ENCODE data around the gene DNLZ.

The DNLZ gene

DNA sequence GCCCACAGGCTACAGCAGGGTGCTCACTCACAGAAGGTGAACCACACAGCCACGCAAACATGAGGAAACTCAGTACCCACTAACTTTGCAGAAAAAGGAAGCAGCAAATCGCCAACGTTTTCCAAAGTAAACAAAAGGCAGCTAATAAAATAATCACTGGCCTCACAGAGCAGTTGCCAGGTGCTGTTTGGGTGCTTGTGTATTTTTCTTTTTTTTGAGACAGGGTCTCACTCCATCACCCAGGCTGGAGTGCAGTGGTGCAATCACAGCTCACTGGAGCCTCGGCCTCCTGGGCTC lies 32.6 kb upstream of the DNLZ start:
- no peak overlapping the region for H3K27ac ChIP-seq (ENCODE audit: low read depth in 2 of 2, low read length in 2 of 2)

DNA sequence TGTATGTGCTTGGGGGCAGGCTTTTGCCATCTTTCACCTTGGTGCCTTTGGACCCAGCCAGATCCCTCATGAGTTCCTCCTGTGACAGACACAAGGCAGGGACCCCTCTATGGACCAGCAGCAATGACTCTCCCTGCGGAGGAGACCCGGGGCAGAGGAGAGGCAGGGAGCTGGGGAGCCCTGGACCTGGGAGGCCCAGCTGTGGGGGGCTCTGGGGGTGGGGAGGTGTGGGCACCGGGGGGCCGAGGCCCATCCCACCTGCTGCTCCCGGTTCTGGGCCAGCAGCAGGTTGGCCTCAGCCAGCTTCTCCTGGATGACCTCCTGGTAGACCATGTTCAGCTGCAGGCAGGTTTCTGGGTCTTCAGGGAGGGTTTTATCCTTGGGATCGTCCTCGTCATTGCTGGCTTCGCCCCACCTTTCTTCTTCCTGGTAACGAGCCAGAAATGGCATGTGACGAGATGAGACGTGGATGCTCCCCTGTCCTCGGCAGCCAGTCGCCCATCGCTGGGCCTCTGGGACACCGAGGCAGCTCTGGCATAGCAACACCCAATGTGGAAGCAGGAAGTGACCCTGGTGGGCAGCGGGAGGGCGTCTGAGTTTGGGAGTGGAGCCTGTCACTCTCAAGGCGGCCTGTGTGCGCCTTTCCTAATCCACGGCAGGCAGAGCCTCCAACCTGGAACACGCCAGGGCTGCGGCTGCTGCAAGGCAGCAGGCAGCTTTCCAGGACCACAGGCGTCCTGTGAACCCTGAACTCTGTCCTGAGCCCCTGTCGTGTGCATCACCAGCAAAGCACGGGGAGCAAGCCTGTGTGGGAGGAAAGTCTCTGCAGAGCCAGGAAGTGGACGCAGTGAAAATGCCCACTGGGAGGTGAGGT lies 32.0 kb upstream of the DNLZ start:
- Histone ChIP-seq H3K27ac (ENCODE audit: low read depth in 2 of 2, low read length in 2 of 2) (no peak overlapping the region), H3K36me3 (ENCODE audit: control insufficient read depth in 2 of 2, insufficient read depth in 2 of 2, low read length in 2 of 2) (peaks cover 32 to 49% of the 10 kb centered on the region in 2 donors), H3K27me3 (ENCODE audit: control insufficient read depth in 2 of 2, insufficient read depth in 2 of 2, low read length in 2 of 2) (no peaks in the 10 kb centered on the region), H3K4me1 (ENCODE audit: control insufficient read depth in 2 of 2, insufficient read depth in 2 of 2, low read length in 2 of 2) (peaks cover 18 to 22% of the 10 kb centered on the region in 2 donors), H3K4me3 (ENCODE audit: low read length in 2 of 2) (no peak overlapping the region), H3K9ac (ENCODE audit: low read depth in 1 of 2, low read length in 2 of 2) (no peak overlapping the region), H3K9me3 (ENCODE audit: control insufficient read depth in 2 of 2, low read length in 2 of 2) (no peaks in the 10 kb centered on the region)

More for the DNA sequence above, 32.6 kb upstream of the DNLZ start:
- Histone ChIP-seq H3K9me3 (ENCODE audit: control insufficient read depth in 2 of 2, low read length in 2 of 2) (no peaks in the 10 kb centered on the region), H3K27me3 (ENCODE audit: control insufficient read depth in 2 of 2, insufficient read depth in 2 of 2, low read length in 2 of 2) (no peaks in the 10 kb centered on the region), H3K9ac (ENCODE audit: low read depth in 1 of 2, low read length in 2 of 2) (no peak overlapping the region), H3K36me3 (ENCODE audit: control insufficient read depth in 2 of 2, insufficient read depth in 2 of 2, low read length in 2 of 2) (peaks cover 32 to 49% of the 10 kb centered on the region in 2 donors), H3K4me1 (ENCODE audit: control insufficient read depth in 2 of 2, insufficient read depth in 2 of 2, low read length in 2 of 2) (peaks cover 18 to 23% of the 10 kb centered on the region in 2 donors), H3K4me3 (ENCODE audit: low read length in 2 of 2) (no peak overlapping the region)

DNA sequence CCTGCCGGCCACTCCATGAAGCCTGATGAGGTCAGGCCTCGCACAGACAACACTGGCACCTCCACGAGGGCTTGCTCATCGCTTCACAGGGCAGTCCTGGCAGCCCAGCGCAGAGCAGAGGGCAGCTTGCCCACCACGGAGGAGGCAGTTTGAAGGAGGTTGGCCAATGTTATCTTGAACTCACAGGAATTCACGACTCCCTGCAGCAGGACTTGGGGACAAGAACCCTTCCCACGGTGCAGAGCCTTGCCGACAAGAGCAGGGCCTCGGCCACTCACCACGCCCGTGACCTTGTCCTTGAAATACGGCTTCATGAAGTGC lies 31.4 kb upstream of the DNLZ start:
- H3K4me1 ChIP-seq (ENCODE audit: control insufficient read depth in 2 of 2, insufficient read depth in 2 of 2, low read length in 2 of 2): peaks cover 14 to 18% of the 10 kb centered on the region in 2 donors
- H3K36me3 ChIP-seq (ENCODE audit: control insufficient read depth in 2 of 2, insufficient read depth in 2 of 2, low read length in 2 of 2): peaks cover 34 to 51% of the 10 kb centered on the region in 2 donors
- H3K9me3 ChIP-seq (ENCODE audit: control insufficient read depth in 2 of 2, low read length in 2 of 2): no peaks in the 10 kb centered on the region
- no peaks in the 10 kb centered on the region for H3K27me3 ChIP-seq (ENCODE audit: control insufficient read depth in 2 of 2, insufficient read depth in 2 of 2, low read length in 2 of 2)
- no peak overlapping the region for H3K9ac ChIP-seq (ENCODE audit: low read depth in 1 of 2, low read length in 2 of 2)
- H3K27ac ChIP-seq (ENCODE audit: low read depth in 2 of 2, low read length in 2 of 2): no peak overlapping the region
- H3K4me3 ChIP-seq (ENCODE audit: low read length in 2 of 2): no peak overlapping the region

DNA sequence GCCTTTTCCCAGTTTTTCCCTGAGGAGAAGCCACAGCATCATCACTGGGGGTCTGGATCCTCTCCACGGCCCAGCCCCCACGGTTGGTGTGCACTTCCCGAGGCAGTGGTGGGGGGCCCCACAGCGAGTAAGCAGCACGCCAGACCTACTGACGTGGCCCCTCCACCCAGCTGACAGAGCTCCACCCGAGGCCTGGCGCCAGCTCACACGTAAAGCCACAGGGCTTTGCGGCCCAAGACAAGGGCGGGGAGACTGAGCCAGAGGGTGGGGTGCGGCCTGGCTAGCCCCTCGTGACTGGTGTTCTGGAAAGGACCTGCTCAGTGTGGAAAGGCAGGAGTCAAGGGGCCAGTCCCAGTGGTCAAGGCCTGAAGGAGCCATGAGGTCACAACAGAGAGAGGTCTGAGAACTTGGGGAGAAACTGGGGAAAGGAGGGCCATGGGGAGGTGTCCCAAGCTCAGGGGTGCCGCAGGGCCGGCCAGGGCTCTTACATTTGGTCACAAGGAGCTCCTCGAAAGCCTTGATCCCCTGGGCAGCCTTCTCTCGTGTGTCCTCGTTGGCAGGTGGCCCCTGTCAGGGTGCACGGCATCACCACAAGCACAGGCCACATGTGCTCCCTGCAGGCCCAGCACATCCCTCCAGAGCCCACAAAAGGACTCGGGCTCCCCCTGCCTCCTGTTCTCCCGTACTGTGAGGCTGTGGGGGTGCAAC lies 30.9 kb upstream of the DNLZ start:
- no peak overlapping the region for H3K27ac ChIP-seq (ENCODE audit: low read depth in 2 of 2, low read length in 2 of 2)
- H3K27me3 ChIP-seq (ENCODE audit: control insufficient read depth in 2 of 2, insufficient read depth in 2 of 2, low read length in 2 of 2): no peaks in the 10 kb centered on the region
- peaks cover 35 to 53% of the 10 kb centered on the region in 2 donors for H3K36me3 ChIP-seq (ENCODE audit: control insufficient read depth in 2 of 2, insufficient read depth in 2 of 2, low read length in 2 of 2)

DNA sequence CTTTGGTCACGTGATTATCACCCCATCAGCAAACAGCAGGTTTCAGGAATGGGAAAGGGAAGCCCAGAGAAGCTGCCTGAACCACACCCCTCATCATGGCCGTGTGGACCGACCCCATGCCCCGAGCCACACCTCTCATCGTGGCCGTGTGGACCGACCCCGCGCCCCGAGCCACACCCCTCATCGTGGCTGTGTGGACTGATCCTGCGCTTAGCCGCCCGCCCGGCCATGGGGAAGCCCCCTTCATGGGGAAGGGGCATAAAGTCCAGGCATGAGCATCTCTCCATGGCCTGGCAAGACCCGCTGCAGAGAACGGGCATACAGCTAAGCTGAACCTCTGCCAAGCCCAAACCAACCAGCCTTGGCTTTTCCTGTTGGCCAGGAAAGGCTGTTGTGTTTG lies 30.0 kb upstream of the DNLZ start:
- peaks cover 41 to 57% of the 10 kb centered on the region in 2 donors for H3K36me3 ChIP-seq (ENCODE audit: control insufficient read depth in 2 of 2, insufficient read depth in 2 of 2, low read length in 2 of 2)
- H3K9me3 ChIP-seq (ENCODE audit: control insufficient read depth in 2 of 2, low read length in 2 of 2): no peaks in the 10 kb centered on the region
- H3K27me3 ChIP-seq (ENCODE audit: control insufficient read depth in 2 of 2, insufficient read depth in 2 of 2, low read length in 2 of 2): no peaks in the 10 kb centered on the region
- H3K4me1 ChIP-seq (ENCODE audit: control insufficient read depth in 2 of 2, insufficient read depth in 2 of 2, low read length in 2 of 2): peaks cover 6 to 7% of the 10 kb centered on the region in 2 donors
- no peak overlapping the region for H3K9ac ChIP-seq (ENCODE audit: low read depth in 1 of 2, low read length in 2 of 2)
- H3K4me3 ChIP-seq (ENCODE audit: low read length in 2 of 2): no peak overlapping the region
- H3K27ac ChIP-seq (ENCODE audit: low read depth in 2 of 2, low read length in 2 of 2): no peak overlapping the region

More for the DNA sequence above, 30.9 kb upstream of the DNLZ start:
- no peak overlapping the region for H3K9ac ChIP-seq (ENCODE audit: low read depth in 1 of 2, low read length in 2 of 2)
- no peaks in the 10 kb centered on the region for H3K9me3 ChIP-seq (ENCODE audit: control insufficient read depth in 2 of 2, low read length in 2 of 2)
- peaks cover 14 to 17% of the 10 kb centered on the region in 2 donors for H3K4me1 ChIP-seq (ENCODE audit: control insufficient read depth in 2 of 2, insufficient read depth in 2 of 2, low read length in 2 of 2)
- H3K4me3 ChIP-seq (ENCODE audit: low read length in 2 of 2): no peak overlapping the region

DNA sequence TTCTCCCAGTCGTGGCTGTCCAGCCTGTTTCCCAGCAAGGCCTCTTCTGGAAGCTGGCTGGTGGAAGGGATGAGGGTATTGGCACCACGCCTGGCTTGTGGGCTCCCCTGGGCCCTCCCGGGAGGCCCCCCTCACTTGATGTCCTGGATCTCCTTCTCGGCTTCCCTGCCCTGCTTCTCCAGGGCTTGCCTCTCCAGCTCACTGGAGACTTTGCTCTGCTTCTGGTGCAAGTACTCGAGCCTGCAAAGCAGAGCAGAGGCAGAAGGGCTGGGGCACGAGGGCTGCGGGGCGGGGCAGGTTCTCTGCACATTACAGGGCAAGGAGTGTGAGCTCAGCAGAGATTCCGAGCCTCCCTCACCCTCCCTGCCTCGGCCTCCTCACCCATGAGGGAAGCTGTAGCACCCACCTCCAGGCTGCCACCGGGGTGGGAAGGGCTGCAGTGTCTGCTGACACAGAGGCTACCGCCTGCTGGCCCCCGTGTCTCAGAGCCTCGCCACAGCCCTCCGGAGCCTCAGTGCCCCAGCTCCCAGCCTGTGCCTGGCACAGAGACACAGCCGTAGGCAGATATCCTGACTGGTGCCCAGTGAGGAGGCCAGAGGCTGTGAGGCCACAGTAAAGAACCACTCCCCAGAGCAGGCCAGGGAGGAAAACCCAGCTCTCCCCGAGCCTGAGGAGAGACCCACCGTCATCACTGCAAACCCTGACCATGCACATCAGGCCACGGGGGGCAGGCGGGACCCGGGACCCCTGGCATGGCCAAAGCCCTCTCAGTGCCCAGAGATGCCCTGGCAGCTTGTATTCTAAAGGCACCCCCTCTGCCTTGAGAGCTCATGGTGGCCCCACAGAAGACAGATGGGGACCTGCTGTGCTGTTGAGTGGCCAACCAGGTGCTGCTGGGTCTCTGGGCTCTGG lies 29.2 kb upstream of the DNLZ start:
- peaks cover 45 to 63% of the 10 kb centered on the region in 2 donors for H3K36me3 ChIP-seq (ENCODE audit: control insufficient read depth in 2 of 2, insufficient read depth in 2 of 2, low read length in 2 of 2)

DNA sequence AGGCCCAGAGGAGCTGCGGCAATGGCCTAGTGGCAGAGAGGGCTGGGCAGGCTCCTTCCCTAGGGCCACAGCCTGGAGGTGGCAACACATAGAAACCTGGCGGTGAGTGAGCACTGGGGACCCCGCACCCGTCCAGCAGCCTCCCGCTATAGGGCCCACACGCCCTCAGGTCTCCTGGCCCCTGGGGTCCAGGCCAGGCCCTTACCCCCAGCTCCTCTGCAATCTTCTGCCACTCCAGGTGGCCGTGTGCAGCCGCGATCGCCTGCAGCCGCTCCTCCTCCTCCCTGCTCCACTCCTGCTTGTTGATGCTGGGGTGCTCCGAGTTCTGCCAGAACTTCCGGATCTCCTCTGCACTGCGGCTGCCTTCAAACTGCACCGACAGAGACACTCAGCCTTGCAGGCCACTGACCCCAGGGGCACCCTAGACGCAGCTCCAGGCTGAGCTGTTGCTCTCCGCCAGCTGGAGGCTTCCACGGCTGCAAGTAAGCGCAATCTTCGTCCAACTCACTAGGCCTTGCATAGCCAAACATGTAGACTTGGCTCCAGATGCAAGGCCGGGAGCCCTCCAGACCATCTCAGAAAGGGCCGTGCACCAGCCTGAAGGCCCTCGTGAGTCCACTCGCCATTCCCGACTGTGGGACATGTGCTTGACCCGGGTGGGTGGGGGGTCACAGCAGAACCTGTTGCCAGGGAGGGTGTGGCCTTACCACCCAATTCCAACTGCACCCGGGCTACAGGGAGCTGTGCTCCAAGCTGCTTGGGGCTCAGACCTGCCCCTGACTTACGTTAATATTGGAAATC lies 28.4 kb upstream of the DNLZ start:
- Histone ChIP-seq H3K9me3 (ENCODE audit: control insufficient read depth in 2 of 2, low read length in 2 of 2) (no peaks in the 10 kb centered on the region), H3K9ac (ENCODE audit: low read depth in 1 of 2, low read length in 2 of 2) (no peak overlapping the region), H3K4me3 (ENCODE audit: low read length in 2 of 2) (no peak overlapping the region), H3K27me3 (ENCODE audit: control insufficient read depth in 2 of 2, insufficient read depth in 2 of 2, low read length in 2 of 2) (no peaks in the 10 kb centered on the region), H3K36me3 (ENCODE audit: control insufficient read depth in 2 of 2, insufficient read depth in 2 of 2, low read length in 2 of 2) (peaks cover 50 to 68% of the 10 kb centered on the region in 2 donors), H3K27ac (ENCODE audit: low read depth in 2 of 2, low read length in 2 of 2) (no peak overlapping the region), H3K4me1 (ENCODE audit: control insufficient read depth in 2 of 2, insufficient read depth in 2 of 2, low read length in 2 of 2) (peaks cover 6 to 7% of the 10 kb centered on the region in 2 donors)

More for the DNA sequence above, 29.2 kb upstream of the DNLZ start:
- no peaks in the 10 kb centered on the region for H3K9me3 ChIP-seq (ENCODE audit: control insufficient read depth in 2 of 2, low read length in 2 of 2)
- no peak overlapping the region for H3K27ac ChIP-seq (ENCODE audit: low read depth in 2 of 2, low read length in 2 of 2)
- peaks cover 6 to 7% of the 10 kb centered on the region in 2 donors for H3K4me1 ChIP-seq (ENCODE audit: control insufficient read depth in 2 of 2, insufficient read depth in 2 of 2, low read length in 2 of 2)
- H3K4me3 ChIP-seq (ENCODE audit: low read length in 2 of 2): no peak overlapping the region
- H3K27me3 ChIP-seq (ENCODE audit: control insufficient read depth in 2 of 2, insufficient read depth in 2 of 2, low read length in 2 of 2): no peaks in the 10 kb centered on the region
- H3K9ac ChIP-seq (ENCODE audit: low read depth in 1 of 2, low read length in 2 of 2): no peak overlapping the region

DNA sequence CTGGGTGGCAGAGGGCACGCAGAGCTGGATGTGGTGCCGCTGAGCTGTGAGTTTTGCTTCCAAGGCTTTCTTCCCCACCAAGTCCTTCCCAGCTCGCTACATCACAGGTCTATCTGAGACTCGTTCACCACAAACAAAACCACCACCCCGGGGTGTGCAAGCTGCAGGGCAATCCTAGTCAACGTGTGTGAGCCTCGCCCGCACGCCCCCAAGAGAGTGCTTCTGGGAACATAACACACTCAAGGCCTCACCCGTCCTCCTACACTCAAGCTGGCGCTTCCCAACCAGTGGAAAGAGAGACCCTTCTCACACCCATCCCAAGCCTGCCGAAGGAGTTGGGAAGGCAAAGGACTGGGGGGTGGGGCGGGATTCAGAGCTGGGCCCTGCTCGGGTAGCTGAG lies 25.9 kb upstream of the DNLZ start:
- Histone ChIP-seq H3K36me3 (ENCODE audit: control insufficient read depth in 2 of 2, insufficient read depth in 2 of 2, low read length in 2 of 2) (peaks cover 50% of the 10 kb centered on the region in 2 donors), H3K27ac (ENCODE audit: low read depth in 2 of 2, low read length in 2 of 2) (no peak overlapping the region), H3K9me3 (ENCODE audit: control insufficient read depth in 2 of 2, low read length in 2 of 2) (no peaks in the 10 kb centered on the region), H3K27me3 (ENCODE audit: control insufficient read depth in 2 of 2, insufficient read depth in 2 of 2, low read length in 2 of 2) (no peaks in the 10 kb centered on the region), H3K4me1 (ENCODE audit: control insufficient read depth in 2 of 2, insufficient read depth in 2 of 2, low read length in 2 of 2) (no peaks in the 10 kb centered on the region), H3K9ac (ENCODE audit: low read depth in 1 of 2, low read length in 2 of 2) (no peak overlapping the region), H3K4me3 (ENCODE audit: low read length in 2 of 2) (no peak overlapping the region)

DNA sequence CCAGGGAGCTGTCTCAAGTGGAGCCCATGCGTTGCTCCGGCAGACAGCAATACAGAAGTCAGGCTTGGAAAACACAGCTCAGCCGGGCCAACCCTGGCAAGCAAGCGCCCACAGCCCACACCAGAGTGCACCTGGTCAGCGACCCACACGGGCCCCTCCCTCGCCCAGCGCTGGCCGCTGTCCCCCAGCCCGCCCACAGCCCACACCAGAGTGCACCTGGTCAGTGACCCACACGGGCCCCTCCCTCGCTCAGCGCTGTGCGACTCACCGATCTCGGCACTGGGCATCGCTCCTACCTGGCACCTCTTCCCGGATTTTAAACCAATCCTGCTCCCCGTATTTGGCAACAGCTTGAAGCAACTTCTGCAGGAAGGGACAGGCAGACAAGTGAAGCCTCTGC lies 23.7 kb upstream of the DNLZ start:
- peaks cover 39 to 44% of the 10 kb centered on the region in 2 donors for H3K36me3 ChIP-seq (ENCODE audit: control insufficient read depth in 2 of 2, insufficient read depth in 2 of 2, low read length in 2 of 2)
- H3K9ac ChIP-seq (ENCODE audit: low read depth in 1 of 2, low read length in 2 of 2): no peak overlapping the region
- no peaks in the 10 kb centered on the region for H3K9me3 ChIP-seq (ENCODE audit: control insufficient read depth in 2 of 2, low read length in 2 of 2)
- no peak overlapping the region for H3K27ac ChIP-seq (ENCODE audit: low read depth in 2 of 2, low read length in 2 of 2)
- no peaks in the 10 kb centered on the region for H3K27me3 ChIP-seq (ENCODE audit: control insufficient read depth in 2 of 2, insufficient read depth in 2 of 2, low read length in 2 of 2)
- no peaks in the 10 kb centered on the region for H3K4me1 ChIP-seq (ENCODE audit: control insufficient read depth in 2 of 2, insufficient read depth in 2 of 2, low read length in 2 of 2)
- H3K4me3 ChIP-seq (ENCODE audit: low read length in 2 of 2): no peak overlapping the region

Data from mucosa of rectum (tissue), 2 donors.